Right cardiac atrium (tissue), 5 donors: ENCODE data around the gene HNRNPD. TPM values are rescaled to one million over a fixed set of nuclear protein-coding genes. Genes with fewer than 3 reads are reported as not detected.
"Not testable (repeated sequence)": the region's sequence is repeated elsewhere in the genome, so short reads cannot be mapped to it uniquely, and the experiment has no call there.

Experiments
- ATAC-seq, 2 donors: fragments of 200-7000 bp; cut with Tn5 transposase; one replicate each; pipeline versions ENCODE4 v1.8.0 to v1.9.1; 2020; ENCODE audit warnings: moderate library complexity in 2 of 2, mild to moderate bottlenecking in 1 of 2
- DNase-seq, 3 donors: peaks; one replicate each; pipeline ENCODE4 v3.0.0-alpha.2; 2020
- H3K27ac ChIP-seq: one replicate; pipeline ENCODE4 v1.5.1; 2013; ENCODE audit warnings: mild to moderate bottlenecking, low read length, control low read depth, moderate library complexity
- H3K27me3 ChIP-seq: one replicate; pipeline ENCODE4 v1.6.1; 2013; ENCODE audit not compliant: control insufficient read depth, insufficient read depth
- H3K4me1 ChIP-seq: one replicate; pipeline ENCODE4 v1.6.1; 2013; ENCODE audit warnings: low read length; ENCODE audit not compliant: control insufficient read depth, insufficient read depth
- H3K4me3 ChIP-seq: one replicate; pipeline ENCODE4 v1.5.1; 2013; ENCODE audit warnings: low read length, control low read depth
- H3K9me3 ChIP-seq: one replicate; pipeline ENCODE4 v1.6.1; 2013; ENCODE audit warnings: low read length; ENCODE audit not compliant: control insufficient read depth
- WGBS: extraction: QIAGEN DNeasy Blood & Tissue Kit; methylation state at CpG from one replicate; pipeline ENCODE4 v1.1.7; 2013; 5-methylcytosine and 5-hydroxymethylcytosine counted together
- intact Hi-C, 4 donors: fragments of 100-400 bp; cut with DNase I; formaldehyde crosslinking; loops; one replicate each; pipeline versions ENCODE4 v1.11.0 to v1.14.0; 2022 to 2023
- polyA plus RNA-seq: library from polyadenylated mRNA; stranded (reverse); fragments of 200-250 nt; gene quantifications from one replicate; pipeline ENCODE4 v1.2.3, GENCODE V29; 2013
- total RNA-seq, 4 donors: library from RNA; stranded (reverse); fragmentation: NEBNext Ultra II Directional; extraction: Animal tissue kit (Norgen Biotek cat#: 25700); gene quantifications; one replicate each; pipeline ENCODE4 v1.2.1, GENCODE V29; 2021
- donor health status: healthy with polysubstance abuse.
- donor health status: DM: no; HTN: yes; CAD: no.
- donor health status: DM: no; HTN: no; CAD: no.
- donor health status: DM: no; HTN: yes; CAD: no; lungs with severe emphysema.
- donor health status: DM: yes; HTN: yes; CAD: no.

HNRNPD gene
- total and polyA plus RNA-seq, 5 donors = 128 to 141 (median 140) TPM

- intact Hi-C loops = no loop called here
- Histone ChIP-seq H3K4me1 (peaks cover 1% of the 10 kb centered on the region), H3K27ac (no peak overlapping the region), H3K27me3 (no peaks in the 10 kb centered on the region), H3K9me3 (no peaks in the 10 kb centered on the region), H3K4me3 (no peak overlapping the region)
- 79% methylated on average over 1 of the region's 1 CpG for WGBS
- ATAC-seq = no peak
- no peak for DNase-seq
Measured at GRCh38 chr4:82398263-82398662, 24.5 kb upstream of the HNRNPD start.

GRCh38 chr4:82397527-82397926, 23.7 kb upstream of the HNRNPD start:
- Histone ChIP-seq H3K9me3 (no peaks in the 10 kb centered on the region), H3K27ac (no peak overlapping the region), H3K4me1 (peaks cover 1% of the 10 kb centered on the region), H3K27me3 (no peaks in the 10 kb centered on the region), H3K4me3 (no peak overlapping the region)
- DNase-seq = no peak
- intact Hi-C loops = no loop called here
- 85% methylated on average over 3 of the region's 3 CpGs for WGBS
- no peak for ATAC-seq

- Histone ChIP-seq H3K4me3 (no peak overlapping the region), H3K4me1 (peaks cover 1% of the 10 kb centered on the region), H3K27me3 (no peaks in the 10 kb centered on the region), H3K27ac (no peak overlapping the region), H3K9me3 (no peaks in the 10 kb centered on the region)
- 93% methylated on average over 3 of the region's 3 CpGs for WGBS
- ATAC-seq (no peak), DNase-seq (no peak)
- intact Hi-C loops = no loop called here
Measured at GRCh38 chr4:82394896-82395295, 21.1 kb upstream of the HNRNPD start.

- H3K4me3 ChIP-seq, H3K9me3 ChIP-seq, intact Hi-C loops, H3K27me3 ChIP-seq, H3K27ac ChIP-seq, H3K4me1 ChIP-seq, ATAC-seq, DNase-seq: not testable (repeated sequence)
- whole genome bisulfite sequencing = 91% methylated on average over 9 of the region's 9 CpGs
Measured at GRCh38 chr4:82390061-82390460, 16.3 kb upstream of the HNRNPD start.

GRCh38 chr4:82388405-82388804, 14.6 kb upstream of the HNRNPD start:
- intact Hi-C loops = no loop called here
- Histone ChIP-seq H3K4me3 (no peak overlapping the region), H3K9me3 (no peaks in the 10 kb centered on the region), H3K27ac (no peak overlapping the region), H3K4me1 (no peaks in the 10 kb centered on the region), H3K27me3 (no peaks in the 10 kb centered on the region)
- ATAC-seq (peak; percentile 57 to 63), DNase-seq (no peak)
- 52% methylated on average over 1 of the region's 1 CpG for WGBS

GRCh38 chr4:82386312-82386711, 12.5 kb upstream of the HNRNPD start:
- H3K27ac ChIP-seq, H3K27me3 ChIP-seq, H3K4me3 ChIP-seq, ATAC-seq, DNase-seq, intact Hi-C loops, H3K4me1 ChIP-seq, H3K9me3 ChIP-seq: not testable (repeated sequence)
- 96% methylated on average over 8 of the region's 8 CpGs for WGBS

GRCh38 chr4:82382751-82383150, 9.0 kb upstream of the HNRNPD start:
- Histone ChIP-seq H3K27ac (peak overlapping the region; percentile 42), H3K27me3 (no peaks in the 10 kb centered on the region), H3K4me3 (no peak overlapping the region), H3K9me3 (no peaks in the 10 kb centered on the region), H3K4me1 (peaks cover 6% of the 10 kb centered on the region)
- ATAC-seq (no peak), DNase-seq (no peak)
- WGBS = 55% methylated on average over 2 of the region's 2 CpGs
- intact Hi-C loops = no loop called here

- H3K4me3 ChIP-seq = no peak overlapping the region
- intact Hi-C loops = no loop called here
Measured at GRCh38 chr4:82381661-82382296, 8.0 kb upstream of the HNRNPD start.

GRCh38 chr4:82381235-82381634, 7.4 kb upstream of the HNRNPD start:
- ATAC-seq (peak; percentile 6 to 43), DNase-seq (no peak)
- Histone ChIP-seq H3K4me1 (peaks cover 6% of the 10 kb centered on the region), H3K4me3 (no peak overlapping the region), H3K27ac (peak overlapping the region; percentile 39), H3K9me3 (no peaks in the 10 kb centered on the region), H3K27me3 (no peaks in the 10 kb centered on the region)
- WGBS = 86% methylated on average over 3 of the region's 3 CpGs
- intact Hi-C loops = no loop called here

More at GRCh38 chr4:82381661-82382296, 8.0 kb upstream of the HNRNPD start:
- H3K9me3 ChIP-seq = no peaks in the 10 kb centered on the region
- H3K4me1 ChIP-seq = peaks cover 6% of the 10 kb centered on the region
- 73% methylated on average over 2 of the region's 2 CpGs for WGBS
- DNase-seq (no peak), ATAC-seq (peak; percentile 52 to 59)
- H3K27ac ChIP-seq = no peak overlapping the region
- H3K27me3 ChIP-seq = no peaks in the 10 kb centered on the region

- H3K4me3 ChIP-seq = no peak overlapping the region
- H3K9me3 ChIP-seq = no peaks in the 10 kb centered on the region
- H3K27ac ChIP-seq = peak overlapping the region; percentile 39
- peaks cover 8% of the 10 kb centered on the region for H3K4me1 ChIP-seq
- H3K27me3 ChIP-seq = no peaks in the 10 kb centered on the region
- peak; percentile 5 to 14 for ATAC-seq
- intact Hi-C loops = no loop called here
- peak in 1 of 3 donors; percentile 47 for DNase-seq
- WGBS = 84% methylated on average over 4 of the region's 4 CpGs
Measured at GRCh38 chr4:82380831-82381230, 7.0 kb upstream of the HNRNPD start.

GRCh38 chr4:82380344-82380743, 6.6 kb upstream of the HNRNPD start:
- Histone ChIP-seq H3K4me1 (peaks cover 8% of the 10 kb centered on the region), H3K4me3 (no peak overlapping the region), H3K9me3 (no peaks in the 10 kb centered on the region), H3K27ac (no peak overlapping the region), H3K27me3 (no peaks in the 10 kb centered on the region)
- ATAC-seq (peak; percentile 91 to 92), DNase-seq (peak; percentile 59 to 82 (median 80))
- intact Hi-C loops = no loop called here
- WGBS = 72% methylated on average over 9 of the region's 9 CpGs

GRCh38 chr4:82376109-82376508, 2.3 kb upstream of the HNRNPD start:
- H3K4me3 ChIP-seq = no peak overlapping the region

More at GRCh38 chr4:82376109-82376508, 2.3 kb upstream of the HNRNPD start:
- WGBS = 75% methylated on average over 4 of the region's 4 CpGs
- Histone ChIP-seq H3K27ac (no peak overlapping the region), H3K27me3 (no peaks in the 10 kb centered on the region), H3K9me3 (no peaks in the 10 kb centered on the region), H3K4me1 (peaks cover 7% of the 10 kb centered on the region)
- ATAC-seq = no peak
- no peak for DNase-seq
- intact Hi-C loops = loop anchor here in 3 of 4 donors (5.0 to 10.0 kb wide), 3 partner anchors 49 to 91 kb away; no protein-coding TSS in a partner anchor
